NB4 (cell line): Measurements from ENCODE around the gene MFAP4.

ENCODE experiments used
- DNase-seq: peaks from one replicate; pipeline ENCODE4 v3.0.0; 2010; ENCODE audit warnings: low read depth
- H3K4me3 ChIP-seq: one replicate; pipeline ENCODE4 v1.5.1; 2011; ENCODE audit warnings: mild to moderate bottlenecking, low read depth, low read length, moderate library complexity
- MYC ChIP-seq: IDR thresholded peaks from 2 replicates; pipeline ENCODE4 v1.6.1; 2011; ENCODE audit warnings: low read depth, low read length
- POLR2A ChIP-seq: IDR thresholded peaks from 2 replicates; pipeline ENCODE4 v1.6.1; 2011; ENCODE audit warnings: mild to moderate bottlenecking; ENCODE audit not compliant: insufficient read length; ENCODE audit errors: extremely low read depth
- TF ChIP-seq, protein P1 (sequence below): IDR thresholded peaks from 2 replicates; pipeline ENCODE4 v1.6.1; 2011; ENCODE audit warnings: low read depth, low read length
- TF ChIP-seq, protein P2 (sequence below): IDR thresholded peaks from one replicate; pipeline ENCODE4 v1.5.1; 2012; ENCODE audit warnings: low read depth, low read length

MFAP4 gene

DNA sequence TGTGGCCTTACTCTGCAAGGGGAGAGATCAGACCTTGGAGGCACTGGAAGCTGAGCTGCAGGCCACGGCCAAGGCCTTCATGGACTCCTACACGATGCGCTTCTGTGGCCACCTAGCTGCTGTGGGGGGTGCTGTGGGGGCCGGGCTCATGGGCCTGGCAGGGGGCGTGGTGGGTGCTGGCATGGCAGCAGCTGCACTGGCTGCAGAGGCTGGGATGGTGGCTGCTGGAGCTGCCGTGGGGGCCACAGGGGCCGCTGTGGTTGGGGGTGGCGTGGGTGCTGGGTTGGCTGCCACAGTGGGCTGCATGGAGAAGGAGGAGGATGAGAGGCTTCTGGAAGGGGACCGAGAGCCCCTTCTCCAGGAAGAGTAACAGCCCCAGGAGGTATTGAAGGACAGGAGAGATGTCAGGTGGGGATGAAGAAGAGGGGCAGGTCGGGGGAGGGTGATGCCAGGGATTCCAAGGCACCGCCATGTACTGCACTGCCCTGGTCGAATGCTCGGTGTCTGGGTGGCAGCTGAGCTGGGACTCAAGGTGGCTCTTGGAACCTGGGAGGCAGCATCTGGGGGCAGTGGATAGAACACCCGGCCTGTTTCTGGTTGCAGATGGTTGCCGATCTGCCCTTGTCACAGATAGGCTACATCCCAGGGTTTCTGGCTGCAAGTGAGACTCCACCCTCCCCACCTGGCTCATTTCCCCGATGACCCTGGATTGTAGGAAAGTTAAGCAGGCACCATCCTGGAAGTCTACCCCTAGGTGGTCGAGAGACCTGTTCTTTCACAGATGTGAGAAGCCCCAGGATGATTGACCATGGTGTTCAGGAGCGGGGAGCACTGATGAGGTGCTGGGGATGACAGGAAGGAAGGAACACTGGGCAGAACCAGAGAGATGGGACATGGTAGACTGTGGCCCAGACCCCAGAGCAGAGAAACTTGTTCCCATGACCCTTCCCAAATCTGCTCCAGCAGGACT, 29.1 kb upstream of the MFAP4 start:
- no peak for DNase-seq
- H3K4me3 ChIP-seq: no peak overlapping the region
- TF ChIP-seq, protein P1, sequence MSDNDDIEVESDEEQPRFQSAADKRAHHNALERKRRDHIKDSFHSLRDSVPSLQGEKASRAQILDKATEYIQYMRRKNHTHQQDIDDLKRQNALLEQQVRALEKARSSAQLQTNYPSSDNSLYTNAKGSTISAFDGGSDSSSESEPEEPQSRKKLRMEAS: no peak
- TF ChIP-seq MYC: no peak
- TF ChIP-seq, protein P2, sequence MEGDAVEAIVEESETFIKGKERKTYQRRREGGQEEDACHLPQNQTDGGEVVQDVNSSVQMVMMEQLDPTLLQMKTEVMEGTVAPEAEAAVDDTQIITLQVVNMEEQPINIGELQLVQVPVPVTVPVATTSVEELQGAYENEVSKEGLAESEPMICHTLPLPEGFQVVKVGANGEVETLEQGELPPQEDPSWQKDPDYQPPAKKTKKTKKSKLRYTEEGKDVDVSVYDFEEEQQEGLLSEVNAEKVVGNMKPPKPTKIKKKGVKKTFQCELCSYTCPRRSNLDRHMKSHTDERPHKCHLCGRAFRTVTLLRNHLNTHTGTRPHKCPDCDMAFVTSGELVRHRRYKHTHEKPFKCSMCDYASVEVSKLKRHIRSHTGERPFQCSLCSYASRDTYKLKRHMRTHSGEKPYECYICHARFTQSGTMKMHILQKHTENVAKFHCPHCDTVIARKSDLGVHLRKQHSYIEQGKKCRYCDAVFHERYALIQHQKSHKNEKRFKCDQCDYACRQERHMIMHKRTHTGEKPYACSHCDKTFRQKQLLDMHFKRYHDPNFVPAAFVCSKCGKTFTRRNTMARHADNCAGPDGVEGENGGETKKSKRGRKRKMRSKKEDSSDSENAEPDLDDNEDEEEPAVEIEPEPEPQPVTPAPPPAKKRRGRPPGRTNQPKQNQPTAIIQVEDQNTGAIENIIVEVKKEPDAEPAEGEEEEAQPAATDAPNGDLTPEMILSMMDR: no peak
- TF ChIP-seq POLR2A: no peak

DNA sequence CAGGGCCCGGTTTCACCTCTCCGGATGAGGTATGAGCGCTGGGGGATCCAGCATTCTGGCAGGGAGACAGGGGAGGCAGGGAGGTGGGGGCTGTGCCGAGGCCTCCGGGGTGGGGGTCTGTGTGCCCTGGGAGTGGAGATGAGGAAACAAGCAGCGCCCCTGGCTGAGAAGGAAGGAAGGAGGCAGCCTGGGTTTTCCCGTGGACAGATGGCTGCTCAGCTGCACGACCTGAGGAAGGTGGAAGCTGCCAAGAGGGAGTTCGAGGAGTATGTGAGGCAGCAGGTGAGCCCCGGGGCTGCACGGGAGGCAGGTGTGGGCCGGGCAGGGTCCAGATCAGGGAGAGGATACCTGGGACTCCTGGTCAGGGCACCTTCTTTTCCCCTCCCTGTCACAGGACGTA, 28.3 kb upstream of the MFAP4 start:
- TF ChIP-seq, protein P1: no peak
- H3K4me3 ChIP-seq: no peak overlapping the region
- no peak for DNase-seq

DNA sequence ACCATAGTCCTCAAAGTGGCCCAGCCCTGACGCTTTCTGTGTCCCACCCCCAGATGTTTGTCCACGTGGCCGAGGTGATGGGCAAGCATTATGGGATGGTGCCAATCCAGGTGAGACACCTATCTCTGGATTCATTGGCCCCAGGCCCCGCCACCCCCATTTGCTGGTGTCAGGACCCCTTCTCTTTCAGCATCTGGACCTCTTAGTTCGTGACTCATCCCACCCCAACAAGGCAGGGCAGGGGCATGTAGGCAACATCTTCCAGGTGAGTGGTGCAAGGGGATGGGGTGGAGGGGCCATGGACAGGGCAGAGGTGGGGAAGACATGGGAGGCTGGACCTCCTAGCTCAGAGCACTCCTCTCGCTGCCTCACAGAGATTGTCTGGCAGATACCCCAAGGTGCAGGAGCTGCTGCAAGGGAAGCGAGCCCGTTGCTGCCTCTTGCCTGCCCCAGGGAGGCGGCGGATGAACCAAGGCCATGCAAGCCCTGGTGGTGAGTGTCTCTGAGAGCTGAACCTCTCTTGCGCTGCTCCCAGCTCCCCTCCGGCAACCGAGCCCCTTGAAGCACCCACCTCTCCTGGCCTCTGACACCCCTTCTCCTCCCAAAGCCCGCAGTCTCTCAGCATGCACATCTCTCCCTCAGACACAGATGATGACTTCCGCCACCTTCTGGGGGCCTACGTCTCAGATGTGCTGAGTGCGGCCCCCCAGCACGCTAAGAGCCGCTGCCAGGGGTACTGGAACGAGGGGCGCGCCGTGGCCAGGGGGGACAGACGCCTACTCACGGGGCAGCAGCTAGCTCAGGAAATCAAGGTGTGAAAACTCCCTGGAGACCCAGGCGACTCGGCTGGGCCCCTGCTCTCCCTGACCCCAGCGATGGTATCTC, 27.6 kb upstream of the MFAP4 start:
- TF ChIP-seq, protein P1: no peak
- TF ChIP-seq POLR2A (no peak), MYC (no peak)
- TF ChIP-seq, protein P2: no peak
- no peak overlapping the region for H3K4me3 ChIP-seq
- no peak for DNase-seq

DNA sequence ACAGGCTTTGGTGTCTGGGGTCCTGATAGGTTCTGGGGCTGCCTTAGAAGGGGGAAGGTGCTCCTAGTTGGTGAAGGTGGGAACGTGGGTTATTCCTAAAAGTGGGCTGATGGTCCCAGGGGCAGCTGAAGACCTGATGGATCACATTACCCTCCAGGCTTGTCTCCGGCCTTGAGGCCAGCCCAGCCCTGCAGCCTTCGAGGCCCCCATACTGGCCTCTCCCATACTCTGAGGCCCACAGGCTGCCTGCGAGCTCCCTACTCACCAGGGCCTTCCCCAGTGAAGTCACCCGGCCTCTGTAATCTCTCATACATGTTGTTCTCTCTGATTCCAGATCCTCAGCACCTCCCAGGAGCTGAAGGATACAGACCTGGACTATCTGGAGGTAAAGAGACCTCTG, 26.8 kb upstream of the MFAP4 start:
- TF ChIP-seq POLR2A (no peak), MYC (no peak)
- TF ChIP-seq, protein P2: no peak
- TF ChIP-seq, protein P1: no peak
- no peak for DNase-seq
- H3K4me3 ChIP-seq: no peak overlapping the region

DNA sequence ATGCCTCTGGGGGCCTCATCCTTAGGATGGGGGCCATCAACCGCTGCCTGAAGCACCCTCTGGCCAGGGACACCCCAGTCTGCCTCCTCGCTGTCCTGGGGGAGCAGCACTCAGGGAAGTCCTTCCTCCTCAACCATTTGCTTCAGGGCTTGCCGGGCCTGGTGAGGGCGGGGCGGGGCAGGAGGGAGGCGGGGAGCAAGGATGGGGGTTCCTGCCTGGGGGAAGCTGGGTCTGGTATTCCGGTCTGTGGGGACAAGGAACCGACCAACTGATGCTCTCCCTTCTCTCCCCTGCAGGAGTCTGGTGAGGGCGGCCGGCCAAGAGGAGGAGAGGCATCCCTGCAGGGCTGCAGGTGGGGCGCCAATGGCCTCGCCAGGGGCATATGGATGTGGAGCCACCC, 26.0 kb upstream of the MFAP4 start:
- no peak overlapping the region for H3K4me3 ChIP-seq
- no peak for DNase-seq
- TF ChIP-seq, protein P1: no peak
- TF ChIP-seq, protein P2: no peak
- TF ChIP-seq POLR2A: no peak
- TF ChIP-seq MYC: no peak

DNA sequence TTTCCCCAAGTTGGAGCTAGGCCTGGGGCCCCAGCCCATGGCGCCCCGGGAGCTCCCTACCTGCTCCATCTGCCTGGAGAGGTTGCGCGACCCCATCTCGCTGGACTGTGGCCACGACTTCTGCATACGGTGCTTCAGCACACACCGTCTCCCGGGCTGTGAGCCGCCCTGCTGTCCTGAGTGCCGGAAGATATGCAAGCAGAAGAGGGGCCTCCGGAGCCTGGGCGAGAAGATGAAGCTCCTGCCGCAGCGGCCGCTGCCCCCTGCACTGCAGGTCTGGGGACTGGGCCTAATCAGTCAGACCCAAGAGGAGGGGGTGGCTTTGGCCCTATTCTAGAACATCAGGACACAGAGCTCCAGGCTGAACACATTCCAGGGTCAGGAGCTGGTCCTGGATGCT, 25.5 kb upstream of the MFAP4 start:
- no peak overlapping the region for H3K4me3 ChIP-seq
- DNase-seq: no peak
- TF ChIP-seq, protein P1: no peak
- no peak for TF ChIP-seq MYC
